Keratinocyte (primary cell): ENCODE data around the gene PPP2R3C. TPM values are rescaled to one million over a fixed set of nuclear protein-coding genes. Genes with fewer than 3 reads are reported as not detected.

Source experiments
- DNase-seq: peaks from one replicate; pipeline ENCODE4 v3.0.0-alpha.2; 2011; ENCODE audit warnings: low read depth, missing footprints, low spot score
- FAIRE-seq: peaks from 2 replicates; lab custom pipeline; 2011; peaks lifted over from hg19 to GRCh38; lab: Jason Lieb, UNC
- H2AFZ ChIP-seq: 2 replicates; pipeline ENCODE4 v1.6.0; 2012; ENCODE audit warnings: low read length, control low read depth, inconsistent platforms; ENCODE audit not compliant: control insufficient read depth
- H3K27ac ChIP-seq: 2 replicates; pipeline ENCODE4 v1.5.1; 2011; ENCODE audit warnings: low read length; ENCODE audit not compliant: control insufficient read depth, insufficient read depth
- H3K27me3 ChIP-seq: 3 replicates; pipeline ENCODE4 v1.6.0; 2011; ENCODE audit warnings: low read length; ENCODE audit not compliant: control insufficient read depth, insufficient read depth; ENCODE audit errors: extremely low read depth
- H3K36me3 ChIP-seq, 2 experiments: 2 replicates in 1 of 2; 3 replicates in 1 of 2; pipeline ENCODE4 v1.5.1; 2011; ENCODE audit warnings: low read length in 2 of 2, mild to moderate bottlenecking in 1 of 2; ENCODE audit not compliant: control insufficient read depth in 2 of 2, insufficient read depth in 2 of 2; ENCODE audit errors: extremely low read depth in 1 of 2
- H3K4me1 ChIP-seq: 3 replicates; pipeline ENCODE4 v1.5.1; 2011; ENCODE audit warnings: low read length; ENCODE audit not compliant: control insufficient read depth, insufficient read depth; ENCODE audit errors: extremely low read depth
- H3K4me2 ChIP-seq: 3 replicates; pipeline ENCODE4 v1.6.0; 2011; ENCODE audit warnings: low read depth, low read length; ENCODE audit not compliant: control insufficient read depth, insufficient read depth; ENCODE audit errors: extremely low read depth
- H3K4me3 ChIP-seq, 3 experiments: fragments of 200-600 bp in 1 of 3; sonication (generic) in 1 of 3; 2 replicates in 2 of 3; 3 replicates in 1 of 3; pipeline ENCODE4 v1.5.1; 2011 to 2016; ENCODE audit warnings: low read length in 3 of 3, mild to moderate bottlenecking in 3 of 3, control low read depth in 2 of 3, inconsistent platforms in 1 of 3, low read depth in 1 of 3, mixed read lengths in 1 of 3, mixed run types in 1 of 3, moderate library complexity in 1 of 3; ENCODE audit not compliant: control insufficient read depth in 2 of 3, insufficient read depth in 2 of 3; ENCODE audit errors: extremely low read depth in 1 of 3
- H3K79me2 ChIP-seq: 2 replicates; pipeline ENCODE4 v1.6.0; 2012; ENCODE audit warnings: low read length; ENCODE audit not compliant: control insufficient read depth, insufficient read depth
- H3K9ac ChIP-seq: 3 replicates; pipeline ENCODE4 v1.6.0; 2011; ENCODE audit warnings: low read length; ENCODE audit not compliant: control insufficient read depth, insufficient read depth; ENCODE audit errors: extremely low read depth
- H3K9me1 ChIP-seq: 3 replicates; pipeline ENCODE4 v1.6.0; 2011; ENCODE audit warnings: low read length; ENCODE audit not compliant: control insufficient read depth, insufficient read depth; ENCODE audit errors: extremely low read depth
- H3K9me3 ChIP-seq: 2 replicates; pipeline ENCODE4 v1.5.1; 2012; ENCODE audit warnings: low read depth, low read length; ENCODE audit not compliant: control insufficient read depth
- H4K20me1 ChIP-seq: 3 replicates; pipeline ENCODE4 v1.6.0; 2011; ENCODE audit warnings: low read length; ENCODE audit not compliant: control insufficient read depth, insufficient read depth; ENCODE audit errors: extremely low read depth
- CTCF ChIP-seq, 3 experiments: IDR thresholded peaks in 1 of 3; conservative IDR thresholded peaks in 1 of 3; optimal IDR thresholded peaks in 1 of 3; 2 replicates in 2 of 3; 3 replicates in 1 of 3; pipeline versions ENCODE3 to v1.5.1; 2011; ENCODE audit warnings: low read length in 3 of 3, mild to moderate bottlenecking in 3 of 3, moderate library complexity in 2 of 3, control low read depth in 1 of 3, inconsistent platforms in 1 of 3; ENCODE audit not compliant: insufficient read depth in 2 of 3; ENCODE audit errors: extremely low read depth in 1 of 3
- EZH2 ChIP-seq: IDR thresholded peaks from one replicate; pipeline ENCODE4 v1.6.1; 2012; ENCODE audit warnings: inconsistent platforms, mild to moderate bottlenecking, low read length, moderate library complexity
- dilution Hi-C: fragments of 300-500 bp; cut with MboI; formaldehyde crosslinking; loops from one replicate; pipeline ENCODE4 v1.7.0; 2020; ENCODE audit warnings: low sequenced_read_pairs; ENCODE audit not compliant: extremely low pct_ligation_motif_present
- polyA plus RNA-seq, 5 experiments: library from polyadenylated mRNA; depleted of rRNA in 3 of 5; stranded (reverse) in 3 of 5; stranded (forward) in 1 of 5; unstranded in 1 of 5; fragments of >200 nt; gene quantifications; 1 replicate in 1 of 5; 2 replicates in 3 of 5; 3 replicates in 1 of 5; pipeline versions ENCODE4 v1.2.1 to v1.2.3, GENCODE V29; 2011 to 2012; ENCODE audit warnings: missing spikeins in 2 of 5, low read depth in 1 of 5, low replicate concordance in 1 of 5

The PPP2R3C gene
- polyA plus RNA-seq, 1 donor (not counting 4 experiments of a cell fraction or from before 2014, with no cell fraction given): 9.8 TPM

GRCh38 chr14:35085441-35085840 lies 36.3 kb downstream of the PPP2R3C start:
- FAIRE-seq (no peak), DNase-seq (no peak)
- no peak overlapping the region for H3K27ac ChIP-seq
- dilution Hi-C loops: no loop called here
- TF ChIP-seq CTCF (optimal IDR thresholded peaks at IDR 0.05 in 1 of 3, IDR thresholded peaks at IDR 0.05 in 1 of 3, conservative IDR thresholded peaks at IDR 0.05 in 1 of 3; ENCODE audit: extremely low read depth in 1 of 3, insufficient read depth in 2 of 3, low read length in 3 of 3) (no peak), EZH2 (no peak)
- H3K27me3 ChIP-seq: no peaks in the 10 kb centered on the region
- no peak overlapping the region for H3K4me3 ChIP-seq
- H3K79me2 ChIP-seq: no peaks in the 10 kb centered on the region
- H4K20me1 ChIP-seq: no peaks in the 10 kb centered on the region
- peaks cover 2 to 8% of the 10 kb centered on the region in 2 experiments for H3K36me3 ChIP-seq
- H3K9me1 ChIP-seq: no peaks in the 10 kb centered on the region
- no peak overlapping the region for H2AFZ ChIP-seq
- H3K4me2 ChIP-seq: no peak overlapping the region
- no peaks in the 10 kb centered on the region for H3K9me3 ChIP-seq
- H3K9ac ChIP-seq: no peak overlapping the region
- H3K4me1 ChIP-seq: no peaks in the 10 kb centered on the region

GRCh38 chr14:35083530-35084150 lies 38.1 kb downstream of the PPP2R3C start:
- Histone ChIP-seq H2AFZ (no peak overlapping the region), H3K4me2 (no peak overlapping the region), H3K9me1 (no peaks in the 10 kb centered on the region), H4K20me1 (no peaks in the 10 kb centered on the region), H3K27me3 (no peaks in the 10 kb centered on the region), H3K27ac (no peak overlapping the region), H3K79me2 (no peaks in the 10 kb centered on the region), H3K4me3 (no peak overlapping the region), H3K9ac (no peak overlapping the region), H3K9me3 (no peaks in the 10 kb centered on the region), H3K36me3 (peaks cover 3 to 8% of the 10 kb centered on the region in 2 experiments), H3K4me1 (no peaks in the 10 kb centered on the region)
- dilution Hi-C loops: no loop called here
- DNase-seq (no peak), FAIRE-seq (no peak)
- no peak for TF ChIP-seq CTCF (optimal IDR thresholded peaks at IDR 0.05 in 1 of 3, IDR thresholded peaks at IDR 0.05 in 1 of 3, conservative IDR thresholded peaks at IDR 0.05 in 1 of 3; ENCODE audit: extremely low read depth in 1 of 3, insufficient read depth in 2 of 3, low read length in 3 of 3)
- no peak for TF ChIP-seq EZH2
